HT1080 (cell line): ENCODE measurements around the gene HTRA2. TPM values are rescaled to one million over a fixed set of nuclear protein-coding genes. Genes with fewer than 3 reads are reported as not detected.
A peak's percentile ranks its signal among the peaks of the same experiment; 100 is the strongest.
"Not testable (repeated sequence)": the region's sequence is repeated elsewhere in the genome, so short reads cannot be mapped to it uniquely, and the experiment has no call there.

Experiments used
- DNase-seq: peaks from one replicate; pipeline ENCODE4 v3.0.0-alpha.2; 2015; ENCODE audit warnings: low read depth
- total RNA-seq: library from RNA; depleted of rRNA; stranded (reverse); fragments of >200 nt; shearing (Covaris generic); gene quantifications from 2 replicates; pipeline ENCODE4 v1.2.3, GENCODE V29; 2014

Gene HTRA2
- total RNA-seq, 1 experiment from 2014 or later = 84.5 TPM

GRCh38 chr2:74559912-74560311 lies 30.2 kb downstream of the HTRA2 start:
- no peak for DNase-seq

DNA sequence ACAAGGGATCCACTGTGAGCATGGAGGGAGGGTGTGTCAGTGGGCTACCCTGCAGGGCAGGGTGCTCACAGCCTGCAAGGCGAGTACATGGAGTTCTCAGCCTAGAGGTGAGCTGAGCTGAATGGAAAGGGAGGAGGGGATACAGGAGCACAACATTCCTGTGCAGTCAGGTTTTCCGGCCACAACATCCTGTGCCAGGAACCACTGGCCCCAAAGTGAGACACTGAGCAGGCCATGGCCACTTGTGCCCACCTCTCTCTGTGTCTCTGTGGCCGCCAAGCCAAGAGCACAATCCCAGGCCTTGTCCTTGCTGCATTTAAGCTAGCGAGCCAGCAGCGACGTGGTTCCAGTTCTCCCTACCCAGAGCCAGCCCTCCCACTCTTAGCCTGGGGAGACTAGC lies 30.9 kb downstream of the HTRA2 start:
- peak; percentile 93 for DNase-seq

DNA sequence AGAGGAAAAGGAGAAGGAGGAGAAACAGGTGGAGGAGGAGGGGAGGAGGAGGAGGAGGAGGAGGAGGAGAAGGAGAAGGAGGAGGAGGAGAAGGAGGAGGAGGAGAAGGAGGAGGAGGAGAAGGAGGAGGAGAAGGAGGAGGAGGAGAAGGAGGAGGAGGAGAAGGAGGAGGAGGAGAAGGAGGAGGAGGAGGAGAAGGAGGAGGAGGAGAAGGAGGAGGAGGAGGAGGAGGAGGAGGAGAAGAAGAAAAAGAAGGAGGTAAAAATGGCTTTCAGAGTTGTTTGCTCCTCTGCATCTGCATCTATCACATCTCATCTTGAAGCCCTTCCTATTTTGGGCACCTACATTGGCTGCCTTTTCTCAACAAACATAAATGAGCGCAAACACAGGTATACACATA lies 31.3 kb downstream of the HTRA2 start:
- DNase-seq = not testable (repeated sequence)

DNA sequence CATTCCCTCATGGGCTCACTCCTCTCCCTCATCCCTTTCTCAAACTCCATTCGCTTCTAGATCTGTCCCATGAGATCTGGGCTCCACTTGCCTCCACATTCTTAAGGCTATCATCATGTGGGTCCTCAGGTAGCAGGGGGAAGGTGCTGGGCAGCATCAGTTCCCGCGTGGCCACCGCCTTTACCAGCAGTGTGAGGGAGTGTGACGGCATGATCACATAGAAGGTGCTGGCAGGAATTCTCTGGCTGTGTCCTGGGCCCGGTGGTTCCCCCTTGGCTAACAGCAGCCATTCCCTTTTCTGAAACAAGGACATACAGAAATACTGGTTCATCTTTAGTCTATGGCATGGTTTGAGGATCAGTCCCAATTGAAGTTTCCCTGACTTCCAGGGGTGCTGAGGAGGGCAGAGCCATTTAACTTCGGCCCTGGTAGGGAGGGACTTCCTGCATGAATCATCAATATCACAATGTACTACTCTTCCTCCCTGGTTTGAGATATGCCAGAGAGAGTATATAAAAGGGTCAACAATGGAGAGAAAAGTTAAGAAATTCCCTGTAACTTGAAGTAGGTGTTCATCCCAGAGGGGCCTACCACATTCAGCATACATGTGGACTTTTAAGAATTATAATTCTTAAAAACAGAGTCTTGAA lies 32.5 kb downstream of the HTRA2 start:
- peak; percentile 52 for DNase-seq

DNA sequence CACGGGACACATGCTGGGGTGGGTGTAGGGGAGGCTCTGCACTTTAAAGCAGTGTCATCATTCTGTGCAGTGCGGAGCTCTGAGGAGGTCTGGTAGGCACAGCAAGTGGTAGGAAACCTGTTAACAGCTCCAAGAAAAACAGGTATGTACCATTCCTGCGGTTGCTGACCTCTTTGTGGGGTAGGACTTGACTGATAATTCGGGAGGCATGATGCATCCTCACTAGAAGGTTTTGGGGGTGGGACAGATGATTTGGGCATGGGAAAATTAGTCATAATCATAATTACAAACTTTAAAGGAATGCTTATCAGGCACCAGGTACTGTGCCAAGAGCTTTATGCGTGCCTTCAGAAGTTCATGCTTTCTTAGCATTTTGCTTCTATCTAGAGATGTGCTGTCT lies 34.5 kb downstream of the HTRA2 start:
- DNase-seq = peak; percentile 92

DNA sequence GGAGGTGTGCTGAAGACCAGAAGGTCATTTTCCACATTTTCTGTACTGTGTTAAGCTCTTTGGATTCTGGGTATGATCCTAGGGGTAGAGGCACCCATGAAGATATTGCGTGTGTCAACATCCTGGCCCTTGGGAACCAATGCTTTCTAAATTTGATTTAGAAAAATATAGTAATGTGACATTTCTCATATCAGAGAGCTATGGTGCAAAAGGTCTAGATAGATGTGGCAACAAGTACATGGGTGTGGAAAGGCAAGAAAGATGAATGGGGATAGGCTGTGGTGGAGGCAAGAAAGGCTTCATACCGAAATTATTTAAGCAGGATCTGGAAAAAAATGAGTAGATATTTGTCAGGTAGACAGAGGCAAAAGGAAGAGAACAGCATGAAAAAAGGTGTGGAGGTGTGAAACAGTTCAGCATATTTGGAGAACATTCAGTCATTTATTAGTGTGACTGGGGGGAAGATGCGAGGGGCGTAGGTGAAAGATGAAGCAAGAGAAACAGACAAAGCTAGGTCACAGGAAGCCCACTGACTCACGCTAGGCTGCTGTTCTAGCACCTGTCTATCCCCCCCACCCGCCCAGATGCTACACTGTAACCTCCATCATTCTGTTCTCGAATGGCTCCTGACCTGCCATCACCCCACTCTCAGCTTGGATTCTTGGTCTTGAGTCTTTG lies 36.5 kb downstream of the HTRA2 start:
- DNase-seq = no peak

DNA sequence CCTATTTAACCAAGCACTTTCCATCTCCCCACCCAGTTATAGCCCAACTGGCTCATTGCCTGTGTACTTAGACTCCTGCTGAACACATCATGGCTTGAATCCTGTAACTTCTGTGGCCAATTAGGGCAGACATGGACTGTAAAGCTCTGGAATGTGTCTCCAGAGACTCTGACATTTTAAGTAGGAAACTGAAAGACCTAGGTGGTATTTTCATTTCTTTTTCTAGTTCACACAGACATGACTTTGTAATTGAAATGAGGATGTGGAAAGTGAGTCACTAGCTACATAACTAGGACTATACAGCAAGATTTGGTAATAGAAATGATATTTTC lies 37.0 kb downstream of the HTRA2 start:
- peak; percentile 84 for DNase-seq

- DNase-seq = peak; percentile 85
These were observed 38.1 kb downstream of the HTRA2 start for GRCh38 chr2:74567881-74568280.

DNA sequence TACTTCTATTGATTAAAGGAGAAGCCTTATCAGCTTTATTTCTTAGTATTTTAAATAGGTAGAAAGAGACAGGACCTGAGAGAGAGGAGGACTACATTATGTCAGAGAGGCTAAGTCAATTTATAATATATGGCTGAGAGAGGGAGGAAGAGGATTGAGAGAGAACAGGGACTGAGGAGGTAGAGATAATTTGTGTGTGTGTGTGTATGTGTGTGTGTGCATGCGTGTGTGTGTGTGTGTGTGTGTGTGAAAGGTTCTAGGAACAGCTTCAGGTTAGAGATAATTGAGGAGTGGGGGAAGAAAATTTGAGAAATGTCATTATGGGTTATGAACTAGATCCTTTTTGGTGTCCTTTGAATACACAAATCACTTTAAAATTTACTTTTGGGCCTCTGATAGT lies 40.0 kb downstream of the HTRA2 start:
- no peak for DNase-seq

GRCh38 chr2:74571058-74571457 lies 41.3 kb downstream of the HTRA2 start:
- DNase-seq = no peak

GRCh38 chr2:74572178-74572925 lies 42.6 kb downstream of the HTRA2 start:
- DNase-seq = no peak

DNA sequence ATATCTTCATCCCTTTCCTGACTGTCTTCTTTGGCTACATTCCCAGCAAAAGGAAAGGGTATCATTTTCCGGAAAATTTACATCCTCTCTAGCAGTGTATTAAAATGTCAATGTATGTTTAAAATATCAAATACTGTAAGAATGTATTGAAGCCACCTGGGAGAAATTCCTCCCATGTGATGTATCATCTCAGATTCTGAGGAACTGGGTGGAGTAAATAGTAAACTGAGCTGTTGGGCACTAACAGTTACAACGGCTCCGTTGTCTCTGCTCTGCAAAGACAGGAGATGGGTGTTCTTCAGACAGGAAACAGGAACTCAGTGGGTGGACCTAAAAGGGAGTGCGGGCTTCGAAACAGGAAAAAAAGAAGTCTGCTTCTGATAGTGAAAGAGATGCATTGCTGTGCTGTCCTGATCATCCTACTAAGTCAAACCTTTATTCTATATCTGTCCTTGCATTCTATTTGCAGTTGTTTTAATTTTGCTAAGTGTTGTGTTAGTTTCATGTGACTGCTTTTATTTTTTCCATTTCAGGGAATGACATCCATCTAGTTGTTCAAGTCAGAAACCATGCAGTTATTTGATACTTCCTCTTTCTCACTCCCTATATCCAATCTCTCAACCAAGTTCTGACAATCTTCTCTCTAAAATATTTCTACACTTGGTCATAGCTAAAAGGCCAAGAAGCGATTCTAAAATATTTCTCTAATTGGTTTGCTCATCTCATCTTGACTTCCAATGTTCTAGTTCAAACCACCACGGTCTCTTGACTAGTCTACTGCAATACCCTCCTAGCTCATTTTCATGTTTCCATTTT lies 44.2 kb downstream of the HTRA2 start:
- peak; percentile 95 for DNase-seq

DNA sequence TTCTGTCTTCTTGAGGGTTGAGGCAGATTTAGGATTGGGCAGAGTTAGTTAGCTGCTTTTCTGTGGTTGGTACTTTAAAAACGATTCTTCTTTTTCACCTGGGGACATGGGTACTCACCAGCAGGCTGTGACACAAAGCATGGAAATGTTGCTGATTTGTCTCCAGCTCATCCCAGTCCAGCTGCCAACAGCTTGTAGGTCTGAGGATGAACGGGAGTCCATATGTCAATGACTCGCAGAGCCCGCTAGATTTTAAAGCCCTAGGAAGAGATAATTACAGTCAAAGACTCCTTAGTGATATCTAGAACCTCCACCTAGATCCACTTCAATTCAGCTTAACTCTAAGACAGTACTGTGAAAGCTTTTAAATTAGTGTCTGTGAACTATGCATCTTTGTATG lies 45.6 kb downstream of the HTRA2 start:
- DNase-seq = no peak

DNA sequence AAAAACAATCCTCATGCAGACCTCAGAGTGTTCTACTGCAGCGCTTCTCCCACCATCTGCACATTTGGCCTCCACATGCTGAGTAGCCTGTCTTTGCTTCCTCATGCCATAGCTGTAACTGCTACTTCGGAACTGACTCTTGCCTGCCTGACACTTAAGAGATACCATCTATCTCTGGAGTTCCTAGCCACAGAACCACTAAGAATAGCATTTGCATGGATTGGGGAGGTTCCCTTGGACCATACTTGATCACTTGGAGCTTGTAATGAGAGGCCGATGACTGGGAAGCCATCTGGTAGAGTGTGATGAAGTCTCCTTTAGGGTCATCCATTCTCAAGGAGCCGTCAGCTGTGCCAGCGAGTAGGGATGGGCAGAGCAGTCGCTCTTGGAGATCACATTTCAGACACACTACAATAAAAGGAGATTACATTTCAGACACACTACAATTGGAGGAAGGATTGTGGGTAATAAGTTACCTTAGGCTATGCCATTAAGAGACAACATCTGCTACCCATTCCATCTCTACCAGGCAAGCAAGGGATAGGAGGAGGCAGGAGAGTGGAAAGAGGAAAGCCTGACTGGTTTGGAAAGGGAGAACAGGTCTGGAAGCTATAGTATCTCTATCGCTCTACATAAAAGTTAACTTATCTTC lies 46.6 kb downstream of the HTRA2 start:
- no peak for DNase-seq

- no peak for DNase-seq
These were observed 47.1 kb downstream of the HTRA2 start for GRCh38 chr2:74576863-74577229.

DNA sequence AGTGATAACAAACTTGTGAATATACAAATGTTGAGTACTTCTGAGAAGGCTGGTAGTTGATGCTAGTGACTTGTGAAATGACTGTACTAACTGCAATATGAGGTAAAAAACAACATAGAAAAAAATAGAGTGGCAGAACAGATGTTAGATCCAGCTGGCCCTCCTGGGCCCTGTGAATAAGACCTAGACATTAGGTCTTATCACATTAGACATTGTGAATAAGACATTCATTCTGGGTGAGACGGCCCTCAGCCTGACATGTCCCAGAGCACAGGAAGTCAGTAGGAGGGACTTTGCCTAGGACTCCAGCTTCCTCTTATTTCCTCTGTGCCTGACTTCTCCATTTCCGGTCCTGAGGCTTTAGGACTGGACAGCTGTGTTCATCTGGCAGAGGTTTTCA lies 47.7 kb downstream of the HTRA2 start:
- DNase-seq = peak; percentile 59

GRCh38 chr2:74578408-74578807 lies 48.7 kb downstream of the HTRA2 start:
- DNase-seq = no peak

- DNase-seq = no peak
These were observed 51.7 kb downstream of the HTRA2 start for GRCh38 chr2:74581463-74581862.

DNA sequence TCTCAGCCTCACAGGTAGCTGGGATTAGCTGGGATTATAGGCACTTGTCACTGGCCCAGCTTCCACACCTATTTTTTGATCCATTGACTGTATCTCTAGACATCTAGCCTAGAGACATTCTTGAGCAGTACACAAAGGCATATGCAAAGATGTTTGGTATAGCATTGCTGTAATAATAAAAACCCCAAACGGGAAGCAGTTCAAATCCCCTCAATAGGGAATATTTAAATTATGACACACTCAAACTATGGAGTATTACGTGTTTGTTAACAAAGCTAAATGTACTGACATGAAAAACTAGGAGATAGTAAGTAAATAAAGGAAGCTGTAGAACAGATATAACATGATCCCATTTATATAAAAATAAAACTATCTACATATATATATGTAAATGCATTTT lies 52.5 kb downstream of the HTRA2 start:
- no peak for DNase-seq
